PC-3 (cell line): ENCODE results near the gene ARHGAP6.

Experiments
- CTCF ChIP-seq: fragments of 300-600 bp; sonication (generic); conservative IDR thresholded peaks from 2 replicates; pipeline ENCODE4 v1.5.1; 2017; ENCODE audit warnings: antibody characterized with exemption, low read depth, mild to moderate bottlenecking, low read length
- EZH2 ChIP-seq: fragments of 300-600 bp; sonication (generic); IDR thresholded peaks from one replicate; pipeline ENCODE4 v1.6.1; 2017; ENCODE audit warnings: antibody characterized with exemption, mild to moderate bottlenecking, low read length; ENCODE audit not compliant: unreplicated experiment
- EZH2phosphoT487 ChIP-seq: fragments of 300-600 bp; sonication (generic); IDR thresholded peaks from 2 replicates; pipeline ENCODE4 v1.6.1; 2018; ENCODE audit warnings: mild to moderate bottlenecking, antibody characterized with exemption, low read length, borderline replicate concordance

DNA sequence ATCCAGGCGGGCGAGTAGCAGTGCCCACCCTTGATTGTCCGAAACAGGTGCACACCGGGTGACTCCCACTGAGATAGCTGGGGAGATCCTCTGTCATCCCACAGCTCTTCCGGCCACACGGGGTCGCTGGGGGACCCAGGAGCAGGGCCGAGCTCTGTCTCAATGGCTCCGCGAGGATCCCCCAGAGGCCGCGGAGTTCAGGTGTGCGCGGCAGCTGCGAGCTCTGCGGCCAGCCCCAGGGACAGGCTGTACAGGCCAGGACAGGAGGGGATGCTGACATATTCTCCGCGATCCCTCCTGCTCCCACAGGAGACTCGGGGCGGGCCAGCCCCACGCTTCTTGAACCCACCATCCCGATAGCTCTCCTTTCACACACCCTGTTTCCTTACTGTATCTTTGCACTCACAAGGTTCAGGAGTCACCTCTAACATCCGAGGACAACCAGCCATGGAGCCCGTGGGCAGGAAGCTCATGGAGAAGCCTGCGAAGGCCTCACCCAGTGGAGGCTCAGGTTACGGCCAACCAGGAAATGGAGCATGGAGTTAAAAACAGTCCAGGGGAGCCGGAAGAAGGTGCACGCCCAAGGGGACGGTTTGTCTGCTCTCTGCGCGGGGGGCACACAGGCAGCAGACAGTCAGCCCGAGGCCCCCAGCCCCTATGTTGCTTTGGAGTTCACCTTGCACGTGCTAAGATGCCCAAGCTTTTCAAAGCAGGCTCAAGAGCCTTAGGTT lies 450.4 kb downstream of the ARHGAP6 start:
- TF ChIP-seq CTCF (no peak), EZH2 (no peak), EZH2phosphoT487 (no peak)
